Neural cell (in vitro differentiated cells): ENCODE data around the gene MED13L. TPM values are rescaled to one million over a fixed set of nuclear protein-coding genes. Genes with fewer than 3 reads are reported as not detected.

Source experiments
- H2AFZ ChIP-seq: fragments of 200-600, 300-800 bp; sonication (generic), shearing (Covaris generic); 2 replicates; pipeline ENCODE4 v1.6.0; 2014; ENCODE audit warnings: low read depth, mild to moderate bottlenecking, antibody characterized with exemption, low read length, moderate library complexity
- H3F3A ChIP-seq: fragments of 200-600 bp; shearing (Covaris generic); 2 replicates; pipeline ENCODE4 v1.6.1; 2016; ENCODE audit warnings: mild to moderate bottlenecking, moderate library complexity, mixed read lengths, antibody characterized with exemption, low read length; ENCODE audit not compliant: insufficient read depth, poor library complexity, severe bottlenecking
- H3K27ac ChIP-seq: fragments of 200-600, 300-800 bp; sonication (generic), shearing (Covaris generic); 2 replicates; pipeline ENCODE4 v1.5.1; 2014; ENCODE audit warnings: mild to moderate bottlenecking, low read length, moderate library complexity
- H3K27me3 ChIP-seq: fragments of 300-800, 200-600 bp; sonication (generic), shearing (Covaris generic); 2 replicates; pipeline ENCODE4 v1.6.0; 2014; ENCODE audit warnings: mild to moderate bottlenecking, low read depth, low read length, moderate library complexity; ENCODE audit not compliant: insufficient read depth
- H3K36me3 ChIP-seq: fragments of 300-800, 200-600 bp; sonication (generic), shearing (Covaris generic); 2 replicates; pipeline ENCODE4 v1.5.1; 2014; ENCODE audit warnings: mild to moderate bottlenecking, antibody characterized with exemption, low read length, moderate library complexity; ENCODE audit not compliant: insufficient read depth
- H3K4me2 ChIP-seq: fragments of 300-800, 200-600 bp; sonication (generic), shearing (Covaris generic); 2 replicates; pipeline ENCODE4 v1.6.0; 2014; ENCODE audit warnings: mild to moderate bottlenecking, low read length
- H3K4me3 ChIP-seq: fragments of 300-800, 200-600 bp; sonication (generic), shearing (Covaris generic); 2 replicates; pipeline ENCODE4 v1.5.1; 2014; ENCODE audit warnings: mild to moderate bottlenecking, low read length, moderate library complexity
- H3K79me2 ChIP-seq: fragments of 200-600 bp; shearing (Covaris generic); replicated peaks from 2 replicates; pipeline ENCODE4 v1.6.0; 2014; ENCODE audit warnings: mild to moderate bottlenecking, low read length, moderate library complexity; ENCODE audit not compliant: insufficient read depth
- H3K9ac ChIP-seq: fragments of 300-800, 200-600 bp; sonication (generic), shearing (Covaris generic); 2 replicates; pipeline ENCODE4 v1.6.1; 2016; ENCODE audit warnings: mild to moderate bottlenecking, low read length, mixed read lengths
- H3K9me2 ChIP-seq: fragments of 200-600 bp; shearing (Covaris generic); 2 replicates; pipeline ENCODE4 v1.6.1; 2016; ENCODE audit warnings: mild to moderate bottlenecking, low read length, mixed read lengths; ENCODE audit not compliant: insufficient read depth
- H3K9me3 ChIP-seq: fragments of 200-600, 300-800 bp; sonication (generic), shearing (Covaris generic); 2 replicates; pipeline ENCODE4 v1.6.1; 2016; ENCODE audit warnings: mild to moderate bottlenecking, mixed run types, low read length, moderate library complexity, mixed read lengths
- H4K20me1 ChIP-seq: fragments of 200-600 bp; shearing (Covaris generic); 2 replicates; pipeline ENCODE4 v1.6.1; 2016; ENCODE audit warnings: mild to moderate bottlenecking, mixed run types; ENCODE audit not compliant: insufficient read depth
- CTCF ChIP-seq: fragments of 450-650 bp; IDR thresholded peaks from 2 replicates; pipeline ENCODE4 v1.5.1; 2014; ENCODE audit warnings: antibody characterized with exemption, mild to moderate bottlenecking, moderate library complexity; ENCODE audit not compliant: poor library complexity, severe bottlenecking
- EP300 ChIP-seq: fragments of 450-650 bp; conservative IDR thresholded peaks from 2 replicates; pipeline ENCODE4 v1.6.1; 2014; ENCODE audit warnings: antibody characterized with exemption, mild to moderate bottlenecking, moderate library complexity; ENCODE audit not compliant: poor library complexity, severe bottlenecking
- EZH2 ChIP-seq: fragments of 200-600, 300-800 bp; shearing (Covaris generic), sonication (generic); IDR thresholded peaks from 2 replicates; pipeline ENCODE4 v1.6.1; 2014; ENCODE audit warnings: antibody characterized with exemption, low read length, borderline replicate concordance, mild to moderate bottlenecking; ENCODE audit not compliant: insufficient read depth, poor library complexity, severe bottlenecking
- MXI1 ChIP-seq: fragments of 450-650 bp; conservative IDR thresholded peaks from 2 replicates; pipeline ENCODE4 v1.6.1; 2014; ENCODE audit warnings: antibody characterized with exemption, mild to moderate bottlenecking; ENCODE audit not compliant: poor library complexity, severe bottlenecking
- POLR2AphosphoS5 ChIP-seq: IDR thresholded peaks from 2 replicates; pipeline ENCODE4 v1.6.1; 2012
- RAD21 ChIP-seq: fragments of 450-650 bp; conservative IDR thresholded peaks from 2 replicates; pipeline ENCODE4 v1.6.1; 2014; ENCODE audit warnings: antibody characterized with exemption, mild to moderate bottlenecking, moderate library complexity
- REST ChIP-seq: IDR thresholded peaks from 2 replicates; pipeline ENCODE4 v1.6.1; 2012; ENCODE audit warnings: borderline replicate concordance
- SMC3 ChIP-seq: fragments of 450-650 bp; conservative IDR thresholded peaks from 2 replicates; pipeline ENCODE4 v1.6.1; 2014; ENCODE audit warnings: antibody characterized with exemption, mild to moderate bottlenecking, moderate library complexity; ENCODE audit not compliant: poor library complexity
- TAF1 ChIP-seq: IDR thresholded peaks from 2 replicates; pipeline ENCODE4 v1.6.1; 2012; ENCODE audit warnings: low read depth
- polyA plus RNA-seq: library from polyadenylated mRNA; depleted of rRNA; stranded (reverse); fragments of >200 nt; gene quantifications from 2 replicates; pipeline ENCODE4 v1.2.3, GENCODE V29; 2014

MED13L gene
- polyA plus RNA-seq, 1 donor from 2014 or later, result 38.9 TPM

DNA sequence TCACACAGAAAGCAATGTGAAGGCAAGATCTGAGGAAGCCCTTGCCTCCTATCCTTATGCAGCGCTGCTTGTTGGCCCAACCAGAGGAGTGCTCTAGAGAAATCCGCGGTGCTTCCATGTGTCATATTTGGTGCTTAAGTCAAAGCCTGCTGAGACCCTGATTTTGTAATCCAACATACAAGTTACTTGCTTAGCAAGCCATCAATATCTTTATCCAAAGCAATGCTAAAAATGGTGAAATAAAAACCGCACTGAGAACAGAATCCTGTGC is 250.0 kb downstream of the MED13L start:
- no peaks in the 10 kb centered on the region for H3K9me3 ChIP-seq
- H3K4me2 ChIP-seq, result no peak overlapping the region
- H3K27ac ChIP-seq, result no peak overlapping the region
- H3K27me3 ChIP-seq, result no peaks in the 10 kb centered on the region
- no peak overlapping the region for H2AFZ ChIP-seq
- H4K20me1 ChIP-seq, result no peaks in the 10 kb centered on the region
- H3K9me2 ChIP-seq, result no peaks in the 10 kb centered on the region
- TF ChIP-seq MXI1 (no peak), EZH2 (no peak), TAF1 (no peak), REST (no peak), EP300 (no peak), RAD21 (no peak), SMC3 (no peak), CTCF (no peak), POLR2AphosphoS5 (no peak)
- peaks cover 19% of the 10 kb centered on the region for H3K79me2 ChIP-seq
- H3K9ac ChIP-seq, result no peak overlapping the region
- no peaks in the 10 kb centered on the region for H3K36me3 ChIP-seq
- H3F3A ChIP-seq, result no peaks in the 10 kb centered on the region
- no peak overlapping the region for H3K4me3 ChIP-seq

- no peaks in the 10 kb centered on the region for H3K27me3 ChIP-seq
- H3K4me2 ChIP-seq, result no peak overlapping the region
- H3K27ac ChIP-seq, result no peak overlapping the region
- peaks cover 19% of the 10 kb centered on the region for H3K79me2 ChIP-seq
- no peaks in the 10 kb centered on the region for H4K20me1 ChIP-seq
- no peaks in the 10 kb centered on the region for H3K9me3 ChIP-seq
- no peak overlapping the region for H3K9ac ChIP-seq
- H3K4me3 ChIP-seq, result no peak overlapping the region
- TF ChIP-seq SMC3 (no peak), TAF1 (no peak), POLR2AphosphoS5 (no peak)
- no peaks in the 10 kb centered on the region for H3K9me2 ChIP-seq
- H3F3A ChIP-seq, result no peaks in the 10 kb centered on the region
- H3K36me3 ChIP-seq, result no peaks in the 10 kb centered on the region
- H2AFZ ChIP-seq, result no peak overlapping the region
Observed at GRCh38 chr12:116026768-116027550, 250.5 kb downstream of the MED13L start.
